ENCODE results near the gene BLOC1S5. TPM values are rescaled to one million over a fixed set of nuclear protein-coding genes. Genes with fewer than 3 reads are reported as not detected.

BLOC1S5 gene
- total RNA-seq, 1 experiment from 2014 or later: 9.1 TPM

DNA sequence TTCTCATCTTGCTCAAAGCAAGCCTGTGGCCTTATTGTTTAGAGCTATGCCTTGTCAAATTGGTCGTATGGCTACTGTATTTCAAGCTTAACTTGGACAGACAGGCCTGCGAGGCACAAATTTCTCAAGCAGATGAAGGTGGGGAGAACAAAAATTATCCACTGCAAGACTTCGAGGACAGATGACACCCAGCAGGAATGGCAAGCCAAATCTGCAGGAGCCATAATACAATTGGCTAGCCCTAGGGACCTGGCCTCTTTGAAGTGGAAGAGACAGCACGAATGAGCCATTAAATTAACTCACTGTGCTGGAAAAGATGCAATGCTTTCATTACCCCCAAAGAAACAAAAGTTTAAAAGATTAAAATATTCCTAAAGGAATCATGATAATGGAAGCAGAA is 5.0 kb upstream of the BLOC1S5 start:
- TF ChIP-seq, protein P1, sequence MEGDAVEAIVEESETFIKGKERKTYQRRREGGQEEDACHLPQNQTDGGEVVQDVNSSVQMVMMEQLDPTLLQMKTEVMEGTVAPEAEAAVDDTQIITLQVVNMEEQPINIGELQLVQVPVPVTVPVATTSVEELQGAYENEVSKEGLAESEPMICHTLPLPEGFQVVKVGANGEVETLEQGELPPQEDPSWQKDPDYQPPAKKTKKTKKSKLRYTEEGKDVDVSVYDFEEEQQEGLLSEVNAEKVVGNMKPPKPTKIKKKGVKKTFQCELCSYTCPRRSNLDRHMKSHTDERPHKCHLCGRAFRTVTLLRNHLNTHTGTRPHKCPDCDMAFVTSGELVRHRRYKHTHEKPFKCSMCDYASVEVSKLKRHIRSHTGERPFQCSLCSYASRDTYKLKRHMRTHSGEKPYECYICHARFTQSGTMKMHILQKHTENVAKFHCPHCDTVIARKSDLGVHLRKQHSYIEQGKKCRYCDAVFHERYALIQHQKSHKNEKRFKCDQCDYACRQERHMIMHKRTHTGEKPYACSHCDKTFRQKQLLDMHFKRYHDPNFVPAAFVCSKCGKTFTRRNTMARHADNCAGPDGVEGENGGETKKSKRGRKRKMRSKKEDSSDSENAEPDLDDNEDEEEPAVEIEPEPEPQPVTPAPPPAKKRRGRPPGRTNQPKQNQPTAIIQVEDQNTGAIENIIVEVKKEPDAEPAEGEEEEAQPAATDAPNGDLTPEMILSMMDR (conservative IDR thresholded peaks at IDR 0.05; ENCODE audit: low read depth, low read length): no peak
- TF ChIP-seq EZH2 (IDR thresholded peaks at IDR 0.05; ENCODE audit: low read length, unreplicated experiment) (no peak), EZH2phosphoT487 (IDR thresholded peaks at IDR 0.05; ENCODE audit: borderline replicate concordance, low read length) (no peak)
- Histone ChIP-seq H3F3A (ENCODE audit: low read length, unreplicated experiment) (no peaks in the 10 kb centered on the region), H3K9me3 (ENCODE audit: low read length) (no peaks in the 10 kb centered on the region), H2AFZ (ENCODE audit: low read length) (no peak overlapping the region), H3K9me2 (replicated peaks; ENCODE audit: low read length) (no peaks in the 10 kb centered on the region), H3K27me3 (ENCODE audit: low read length) (no peaks in the 10 kb centered on the region), H3K4me1 (ENCODE audit: insufficient read depth, low read length) (0 out of 2 replicates have a peak, but pooled peaks cover 7% of the 10 kb centered on the region), H4K20me1 (ENCODE audit: low read length) (no peaks in the 10 kb centered on the region), H3K4me3 (ENCODE audit: low read length) (no peak overlapping the region), H3K9ac (ENCODE audit: low read length) (no peak overlapping the region), H3K36me3 (ENCODE audit: low read depth, low read length) (no peaks in the 10 kb centered on the region), H3K79me2 (ENCODE audit: low read length) (no peaks in the 10 kb centered on the region), H3K27ac (ENCODE audit: low read length) (no peak overlapping the region), H3K4me2 (ENCODE audit: low read length) (no peak overlapping the region)
- ChIA-PET CTCF (no interaction called here), POLR2A (ENCODE audit: unreplicated experiment) (no interaction called here)
- BruUV-seq (replicated peaks): no TSS peak
- DNase-seq (no peak), ATAC-seq (no peak)
- intact Hi-C loops (cut with micrococcal nuclease): no loop called here

DNA sequence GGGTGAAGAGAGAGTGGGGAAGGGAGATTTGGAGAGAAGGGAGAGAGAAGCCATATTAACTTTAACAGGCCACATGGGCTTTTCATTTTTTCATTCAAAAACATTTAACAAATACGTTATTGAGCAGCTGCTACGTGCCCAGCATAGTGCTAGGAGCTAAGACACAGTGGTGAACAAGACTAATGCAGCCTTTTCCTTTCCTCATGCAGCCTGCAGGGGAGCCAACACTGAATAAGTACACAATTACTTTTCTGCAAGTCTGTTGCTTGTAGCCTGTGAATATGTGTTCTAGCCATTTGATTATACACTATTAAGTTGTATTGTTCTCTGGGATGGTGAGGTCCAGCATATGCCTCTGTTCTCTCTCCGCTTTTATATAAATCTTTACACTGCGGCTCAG is 1.9 kb upstream of the BLOC1S5 start:
- POLR2A ChIA-PET (ENCODE audit: unreplicated experiment): no interaction called here

DNA sequence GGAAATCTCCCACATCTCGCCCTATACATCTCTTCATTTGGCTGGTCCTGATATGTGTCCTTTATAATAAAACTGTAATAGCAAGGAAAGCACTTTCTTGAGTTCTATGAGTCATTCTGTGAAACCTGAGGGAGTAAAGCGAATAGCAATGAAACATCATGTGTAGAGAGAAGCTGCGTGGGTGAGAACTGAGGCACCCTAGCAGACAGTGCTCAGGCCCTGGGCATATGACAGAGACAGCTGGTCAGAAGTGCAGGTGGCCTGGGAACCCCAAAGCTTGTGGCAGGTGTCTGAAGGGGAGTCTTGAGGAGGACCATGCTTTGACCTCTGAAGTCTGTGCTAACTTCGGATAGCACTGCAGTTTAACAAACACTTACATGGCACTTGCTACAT is 1.3 kb upstream of the BLOC1S5 start:
- Histone ChIP-seq H3K9me2 (replicated peaks; ENCODE audit: low read length) (no peaks in the 10 kb centered on the region), H3K27ac (ENCODE audit: low read length) (no peak overlapping the region), H4K20me1 (ENCODE audit: low read length) (no peaks in the 10 kb centered on the region), H3K27me3 (ENCODE audit: low read length) (no peaks in the 10 kb centered on the region), H3K4me3 (ENCODE audit: low read length) (no peak overlapping the region), H3K9ac (ENCODE audit: low read length) (no peak overlapping the region), H3K36me3 (ENCODE audit: low read depth, low read length) (peaks cover 2% of the 10 kb centered on the region; the same call in 1 of the 2 replicates), H3K4me1 (ENCODE audit: insufficient read depth, low read length) (0 out of 2 replicates have a peak, but pooled peaks cover 7% of the 10 kb centered on the region), H3F3A (ENCODE audit: low read length, unreplicated experiment) (no peaks in the 10 kb centered on the region), H3K79me2 (ENCODE audit: low read length) (peaks cover 10% of the 10 kb centered on the region; the same call in 1 of the 2 replicates), H3K4me2 (ENCODE audit: low read length) (no peak overlapping the region), H3K9me3 (ENCODE audit: low read length) (no peaks in the 10 kb centered on the region), H2AFZ (ENCODE audit: low read length) (no peak overlapping the region)
- BruUV-seq (replicated peaks): no TSS peak
- CTCF ChIA-PET: no interaction called here
- ATAC-seq: no peak
- intact Hi-C loops (cut with micrococcal nuclease): loop anchor here (2.0 kb wide), 1 partner anchor 153 kb away; no protein-coding TSS in a partner anchor
- TF ChIP-seq EZH2 (IDR thresholded peaks at IDR 0.05; ENCODE audit: low read length, unreplicated experiment) (no peak), EZH2phosphoT487 (IDR thresholded peaks at IDR 0.05; ENCODE audit: borderline replicate concordance, low read length) (no peak)
- TF ChIP-seq, protein P1 (conservative IDR thresholded peaks at IDR 0.05; ENCODE audit: low read depth, low read length): no peak
- no peak for DNase-seq
- POLR2A ChIA-PET (ENCODE audit: unreplicated experiment): no interaction called here

More for the DNA sequence above, 1.9 kb upstream of the BLOC1S5 start:
- intact Hi-C loops (cut with micrococcal nuclease): loop anchor here (2.0 kb wide), 1 partner anchor 15 kb away; no protein-coding TSS in a partner anchor
- Histone ChIP-seq H4K20me1 (ENCODE audit: low read length) (no peaks in the 10 kb centered on the region), H3K4me2 (ENCODE audit: low read length) (no peak overlapping the region), H3F3A (ENCODE audit: low read length, unreplicated experiment) (no peaks in the 10 kb centered on the region), H3K27ac (ENCODE audit: low read length) (no peak overlapping the region), H3K9me3 (ENCODE audit: low read length) (no peaks in the 10 kb centered on the region), H2AFZ (ENCODE audit: low read length) (no peak overlapping the region), H3K79me2 (ENCODE audit: low read length) (peaks cover 10% of the 10 kb centered on the region; the same call in 1 of the 2 replicates), H3K27me3 (ENCODE audit: low read length) (no peaks in the 10 kb centered on the region), H3K4me3 (ENCODE audit: low read length) (no peak overlapping the region), H3K36me3 (ENCODE audit: low read depth, low read length) (peaks cover 2% of the 10 kb centered on the region; the same call in 1 of the 2 replicates), H3K4me1 (ENCODE audit: insufficient read depth, low read length) (0 out of 2 replicates have a peak, but pooled peaks cover 7% of the 10 kb centered on the region), H3K9me2 (replicated peaks; ENCODE audit: low read length) (no peaks in the 10 kb centered on the region), H3K9ac (ENCODE audit: low read length) (no peak overlapping the region)
- no peak for ATAC-seq
- CTCF ChIA-PET: no interaction called here
- BruUV-seq (replicated peaks): no TSS peak
- TF ChIP-seq EZH2phosphoT487 (IDR thresholded peaks at IDR 0.05; ENCODE audit: borderline replicate concordance, low read length): no peak
- TF ChIP-seq EZH2 (IDR thresholded peaks at IDR 0.05; ENCODE audit: low read length, unreplicated experiment): no peak
- TF ChIP-seq, protein P1 (conservative IDR thresholded peaks at IDR 0.05; ENCODE audit: low read depth, low read length): no peak
- DNase-seq: no peak
